Neural cell (in vitro differentiated cells): ENCODE results near the gene LRMDA. TPM values are rescaled to one million over a fixed set of nuclear protein-coding genes. Genes with fewer than 3 reads are reported as not detected.

Experiments
- H2AFZ ChIP-seq: fragments of 200-600, 300-800 bp; sonication (generic), shearing (Covaris generic); 2 replicates; pipeline ENCODE4 v1.6.0; 2014; ENCODE audit warnings: low read depth, mild to moderate bottlenecking, antibody characterized with exemption, low read length, moderate library complexity
- H3F3A ChIP-seq: fragments of 200-600 bp; shearing (Covaris generic); 2 replicates; pipeline ENCODE4 v1.6.1; 2016; ENCODE audit warnings: mild to moderate bottlenecking, moderate library complexity, mixed read lengths, antibody characterized with exemption, low read length; ENCODE audit not compliant: insufficient read depth, poor library complexity, severe bottlenecking
- H3K27ac ChIP-seq: fragments of 200-600, 300-800 bp; sonication (generic), shearing (Covaris generic); 2 replicates; pipeline ENCODE4 v1.5.1; 2014; ENCODE audit warnings: mild to moderate bottlenecking, low read length, moderate library complexity
- H3K27me3 ChIP-seq: fragments of 300-800, 200-600 bp; sonication (generic), shearing (Covaris generic); 2 replicates; pipeline ENCODE4 v1.6.0; 2014; ENCODE audit warnings: mild to moderate bottlenecking, low read depth, low read length, moderate library complexity; ENCODE audit not compliant: insufficient read depth
- H3K36me3 ChIP-seq: fragments of 300-800, 200-600 bp; sonication (generic), shearing (Covaris generic); 2 replicates; pipeline ENCODE4 v1.5.1; 2014; ENCODE audit warnings: mild to moderate bottlenecking, antibody characterized with exemption, low read length, moderate library complexity; ENCODE audit not compliant: insufficient read depth
- H3K4me2 ChIP-seq: fragments of 300-800, 200-600 bp; sonication (generic), shearing (Covaris generic); 2 replicates; pipeline ENCODE4 v1.6.0; 2014; ENCODE audit warnings: mild to moderate bottlenecking, low read length
- H3K4me3 ChIP-seq: fragments of 300-800, 200-600 bp; sonication (generic), shearing (Covaris generic); 2 replicates; pipeline ENCODE4 v1.5.1; 2014; ENCODE audit warnings: mild to moderate bottlenecking, low read length, moderate library complexity
- H3K79me2 ChIP-seq: fragments of 200-600 bp; shearing (Covaris generic); replicated peaks from 2 replicates; pipeline ENCODE4 v1.6.0; 2014; ENCODE audit warnings: mild to moderate bottlenecking, low read length, moderate library complexity; ENCODE audit not compliant: insufficient read depth
- H3K9ac ChIP-seq: fragments of 300-800, 200-600 bp; sonication (generic), shearing (Covaris generic); 2 replicates; pipeline ENCODE4 v1.6.1; 2016; ENCODE audit warnings: mild to moderate bottlenecking, low read length, mixed read lengths
- H3K9me2 ChIP-seq: fragments of 200-600 bp; shearing (Covaris generic); 2 replicates; pipeline ENCODE4 v1.6.1; 2016; ENCODE audit warnings: mild to moderate bottlenecking, low read length, mixed read lengths; ENCODE audit not compliant: insufficient read depth
- H3K9me3 ChIP-seq: fragments of 200-600, 300-800 bp; sonication (generic), shearing (Covaris generic); 2 replicates; pipeline ENCODE4 v1.6.1; 2016; ENCODE audit warnings: mild to moderate bottlenecking, mixed run types, low read length, moderate library complexity, mixed read lengths
- H4K20me1 ChIP-seq: fragments of 200-600 bp; shearing (Covaris generic); 2 replicates; pipeline ENCODE4 v1.6.1; 2016; ENCODE audit warnings: mild to moderate bottlenecking, mixed run types; ENCODE audit not compliant: insufficient read depth
- EP300 ChIP-seq: fragments of 450-650 bp; conservative IDR thresholded peaks from 2 replicates; pipeline ENCODE4 v1.6.1; 2014; ENCODE audit warnings: antibody characterized with exemption, mild to moderate bottlenecking, moderate library complexity; ENCODE audit not compliant: poor library complexity, severe bottlenecking
- EZH2 ChIP-seq: fragments of 200-600, 300-800 bp; shearing (Covaris generic), sonication (generic); IDR thresholded peaks from 2 replicates; pipeline ENCODE4 v1.6.1; 2014; ENCODE audit warnings: antibody characterized with exemption, low read length, borderline replicate concordance, mild to moderate bottlenecking; ENCODE audit not compliant: insufficient read depth, poor library complexity, severe bottlenecking
- MXI1 ChIP-seq: fragments of 450-650 bp; conservative IDR thresholded peaks from 2 replicates; pipeline ENCODE4 v1.6.1; 2014; ENCODE audit warnings: antibody characterized with exemption, mild to moderate bottlenecking; ENCODE audit not compliant: poor library complexity, severe bottlenecking
- POLR2AphosphoS5 ChIP-seq: IDR thresholded peaks from 2 replicates; pipeline ENCODE4 v1.6.1; 2012
- RAD21 ChIP-seq: fragments of 450-650 bp; conservative IDR thresholded peaks from 2 replicates; pipeline ENCODE4 v1.6.1; 2014; ENCODE audit warnings: antibody characterized with exemption, mild to moderate bottlenecking, moderate library complexity
- SMC3 ChIP-seq: fragments of 450-650 bp; conservative IDR thresholded peaks from 2 replicates; pipeline ENCODE4 v1.6.1; 2014; ENCODE audit warnings: antibody characterized with exemption, mild to moderate bottlenecking, moderate library complexity; ENCODE audit not compliant: poor library complexity
- TAF1 ChIP-seq: IDR thresholded peaks from 2 replicates; pipeline ENCODE4 v1.6.1; 2012; ENCODE audit warnings: low read depth
- polyA plus RNA-seq: library from polyadenylated mRNA; depleted of rRNA; stranded (reverse); fragments of >200 nt; gene quantifications from 2 replicates; pipeline ENCODE4 v1.2.3, GENCODE V29; 2014
- TF ChIP-seq, protein P1 (sequence below): fragments of 450-650 bp; IDR thresholded peaks from 2 replicates; pipeline ENCODE4 v1.5.1; 2014; ENCODE audit warnings: antibody characterized with exemption, mild to moderate bottlenecking, moderate library complexity; ENCODE audit not compliant: poor library complexity, severe bottlenecking
- TF ChIP-seq, protein P2 (sequence below): IDR thresholded peaks from 2 replicates; pipeline ENCODE4 v1.6.1; 2012; ENCODE audit warnings: borderline replicate concordance

LRMDA gene
- polyA plus RNA-seq, 1 donor from 2014 or later: 5.6 TPM

DNA sequence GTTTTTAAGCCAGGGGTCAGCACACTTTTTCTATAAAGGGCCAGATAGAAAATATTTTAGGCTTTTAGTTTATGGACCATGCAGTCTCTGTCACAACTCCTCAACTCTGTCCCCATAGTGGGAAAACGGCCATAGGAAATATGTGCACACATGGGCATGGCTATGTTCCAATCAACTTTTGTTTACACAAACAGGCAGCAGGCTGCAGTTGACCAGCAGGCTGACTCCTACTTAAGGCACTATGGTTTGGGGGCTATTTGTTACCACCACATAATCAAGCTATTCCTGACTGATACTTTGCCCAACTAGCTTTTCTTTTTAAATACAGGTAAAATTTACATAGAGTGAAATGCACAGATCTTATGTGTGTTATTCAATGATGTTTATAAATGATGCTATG, 362.4 kb downstream of the LRMDA start:
- H4K20me1 ChIP-seq: no peaks in the 10 kb centered on the region
- no peaks in the 10 kb centered on the region for H3K27me3 ChIP-seq
- no peak overlapping the region for H3K9ac ChIP-seq
- no peaks in the 10 kb centered on the region for H3F3A ChIP-seq
- no peak overlapping the region for H2AFZ ChIP-seq
- H3K79me2 ChIP-seq: no peaks in the 10 kb centered on the region
- H3K9me3 ChIP-seq: no peaks in the 10 kb centered on the region
- H3K9me2 ChIP-seq: no peaks in the 10 kb centered on the region
- H3K4me2 ChIP-seq: no peak overlapping the region
- TF ChIP-seq SMC3: no peak
- H3K36me3 ChIP-seq: no peaks in the 10 kb centered on the region
- no peak overlapping the region for H3K27ac ChIP-seq
- no peak overlapping the region for H3K4me3 ChIP-seq

DNA sequence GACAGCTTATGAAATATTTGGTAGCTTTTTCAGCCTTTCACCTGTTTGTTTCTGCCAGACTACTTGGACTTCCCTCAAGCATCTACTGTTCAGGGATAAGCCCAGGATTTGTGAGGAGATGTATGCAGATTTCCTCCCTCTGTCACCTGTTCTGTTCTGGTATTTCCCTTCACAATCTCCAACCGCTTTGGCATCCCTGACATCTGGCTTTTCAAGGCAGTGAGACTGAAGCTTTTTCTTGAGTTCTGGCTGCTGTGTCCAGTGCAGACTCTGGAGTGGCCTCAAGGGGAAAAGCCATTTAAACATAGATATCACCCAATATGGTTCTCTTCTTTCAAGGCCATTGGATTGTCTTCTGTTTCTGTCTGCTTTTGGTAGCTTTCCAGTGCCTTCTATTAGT, 369.7 kb downstream of the LRMDA start:
- Histone ChIP-seq H3K27ac (no peak overlapping the region), H3F3A (no peaks in the 10 kb centered on the region), H3K36me3 (no peaks in the 10 kb centered on the region), H2AFZ (no peak overlapping the region), H3K4me3 (no peak overlapping the region), H3K79me2 (no peaks in the 10 kb centered on the region), H3K9ac (no peak overlapping the region), H3K4me2 (no peak overlapping the region), H4K20me1 (no peaks in the 10 kb centered on the region), H3K9me3 (no peaks in the 10 kb centered on the region), H3K9me2 (no peaks in the 10 kb centered on the region), H3K27me3 (no peaks in the 10 kb centered on the region)
- TF ChIP-seq, protein P1, sequence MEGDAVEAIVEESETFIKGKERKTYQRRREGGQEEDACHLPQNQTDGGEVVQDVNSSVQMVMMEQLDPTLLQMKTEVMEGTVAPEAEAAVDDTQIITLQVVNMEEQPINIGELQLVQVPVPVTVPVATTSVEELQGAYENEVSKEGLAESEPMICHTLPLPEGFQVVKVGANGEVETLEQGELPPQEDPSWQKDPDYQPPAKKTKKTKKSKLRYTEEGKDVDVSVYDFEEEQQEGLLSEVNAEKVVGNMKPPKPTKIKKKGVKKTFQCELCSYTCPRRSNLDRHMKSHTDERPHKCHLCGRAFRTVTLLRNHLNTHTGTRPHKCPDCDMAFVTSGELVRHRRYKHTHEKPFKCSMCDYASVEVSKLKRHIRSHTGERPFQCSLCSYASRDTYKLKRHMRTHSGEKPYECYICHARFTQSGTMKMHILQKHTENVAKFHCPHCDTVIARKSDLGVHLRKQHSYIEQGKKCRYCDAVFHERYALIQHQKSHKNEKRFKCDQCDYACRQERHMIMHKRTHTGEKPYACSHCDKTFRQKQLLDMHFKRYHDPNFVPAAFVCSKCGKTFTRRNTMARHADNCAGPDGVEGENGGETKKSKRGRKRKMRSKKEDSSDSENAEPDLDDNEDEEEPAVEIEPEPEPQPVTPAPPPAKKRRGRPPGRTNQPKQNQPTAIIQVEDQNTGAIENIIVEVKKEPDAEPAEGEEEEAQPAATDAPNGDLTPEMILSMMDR: no peak
- no peak for TF ChIP-seq POLR2AphosphoS5
- no peak for TF ChIP-seq TAF1
- no peak for TF ChIP-seq SMC3
- TF ChIP-seq, protein P2, sequence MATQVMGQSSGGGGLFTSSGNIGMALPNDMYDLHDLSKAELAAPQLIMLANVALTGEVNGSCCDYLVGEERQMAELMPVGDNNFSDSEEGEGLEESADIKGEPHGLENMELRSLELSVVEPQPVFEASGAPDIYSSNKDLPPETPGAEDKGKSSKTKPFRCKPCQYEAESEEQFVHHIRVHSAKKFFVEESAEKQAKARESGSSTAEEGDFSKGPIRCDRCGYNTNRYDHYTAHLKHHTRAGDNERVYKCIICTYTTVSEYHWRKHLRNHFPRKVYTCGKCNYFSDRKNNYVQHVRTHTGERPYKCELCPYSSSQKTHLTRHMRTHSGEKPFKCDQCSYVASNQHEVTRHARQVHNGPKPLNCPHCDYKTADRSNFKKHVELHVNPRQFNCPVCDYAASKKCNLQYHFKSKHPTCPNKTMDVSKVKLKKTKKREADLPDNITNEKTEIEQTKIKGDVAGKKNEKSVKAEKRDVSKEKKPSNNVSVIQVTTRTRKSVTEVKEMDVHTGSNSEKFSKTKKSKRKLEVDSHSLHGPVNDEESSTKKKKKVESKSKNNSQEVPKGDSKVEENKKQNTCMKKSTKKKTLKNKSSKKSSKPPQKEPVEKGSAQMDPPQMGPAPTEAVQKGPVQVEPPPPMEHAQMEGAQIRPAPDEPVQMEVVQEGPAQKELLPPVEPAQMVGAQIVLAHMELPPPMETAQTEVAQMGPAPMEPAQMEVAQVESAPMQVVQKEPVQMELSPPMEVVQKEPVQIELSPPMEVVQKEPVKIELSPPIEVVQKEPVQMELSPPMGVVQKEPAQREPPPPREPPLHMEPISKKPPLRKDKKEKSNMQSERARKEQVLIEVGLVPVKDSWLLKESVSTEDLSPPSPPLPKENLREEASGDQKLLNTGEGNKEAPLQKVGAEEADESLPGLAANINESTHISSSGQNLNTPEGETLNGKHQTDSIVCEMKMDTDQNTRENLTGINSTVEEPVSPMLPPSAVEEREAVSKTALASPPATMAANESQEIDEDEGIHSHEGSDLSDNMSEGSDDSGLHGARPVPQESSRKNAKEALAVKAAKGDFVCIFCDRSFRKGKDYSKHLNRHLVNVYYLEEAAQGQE: no peak
- no peak for TF ChIP-seq EZH2
- TF ChIP-seq MXI1: no peak
- TF ChIP-seq EP300: no peak
- TF ChIP-seq RAD21: no peak

DNA sequence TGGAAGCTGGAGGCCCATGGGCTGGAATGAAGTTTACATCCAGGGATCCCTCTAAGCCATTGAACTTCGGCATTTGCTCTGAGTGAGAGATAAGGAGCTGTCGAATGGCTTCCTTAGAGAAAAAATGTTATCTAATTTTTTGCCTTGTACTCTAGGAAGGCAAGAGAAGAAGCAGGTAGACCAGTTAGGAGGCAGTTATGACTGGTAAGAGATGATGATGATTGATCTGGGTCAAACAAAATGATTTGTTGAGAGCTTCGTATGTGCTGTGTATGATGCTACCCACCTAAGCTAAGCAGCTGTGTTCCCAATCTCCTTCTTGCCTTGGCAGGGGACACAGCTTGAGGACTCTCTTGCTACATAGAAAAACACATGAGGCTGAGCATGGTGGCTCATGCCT, 370.2 kb downstream of the LRMDA start:
- no peaks in the 10 kb centered on the region for H4K20me1 ChIP-seq

More for the DNA sequence above, 370.2 kb downstream of the LRMDA start:
- Histone ChIP-seq H3K36me3 (no peaks in the 10 kb centered on the region), H3K79me2 (no peaks in the 10 kb centered on the region), H3K4me2 (no peak overlapping the region), H3K27ac (no peak overlapping the region), H3K9ac (no peak overlapping the region), H3K4me3 (no peak overlapping the region), H3F3A (no peaks in the 10 kb centered on the region), H3K9me2 (no peaks in the 10 kb centered on the region), H3K27me3 (no peaks in the 10 kb centered on the region), H3K9me3 (no peaks in the 10 kb centered on the region), H2AFZ (no peak overlapping the region)
- TF ChIP-seq, protein P1: no peak
- TF ChIP-seq, protein P2: no peak
- TF ChIP-seq SMC3: no peak
- TF ChIP-seq TAF1: no peak
- no peak for TF ChIP-seq MXI1
- no peak for TF ChIP-seq POLR2AphosphoS5
- no peak for TF ChIP-seq RAD21
